ENCODE measurements around the gene DEFB108B. TPM values are rescaled to one million over a fixed set of nuclear protein-coding genes. Genes with fewer than 3 reads are reported as not detected.
A peak's percentile ranks its signal among the peaks of the same experiment; 100 is the strongest.
"Not testable (repeated sequence)": the region's sequence is repeated elsewhere in the genome, so short reads cannot be mapped to it uniquely, and the experiment has no call there.

Gene DEFB108B
- total RNA-seq, 1 donor from 2014 or later: not detected

DNA sequence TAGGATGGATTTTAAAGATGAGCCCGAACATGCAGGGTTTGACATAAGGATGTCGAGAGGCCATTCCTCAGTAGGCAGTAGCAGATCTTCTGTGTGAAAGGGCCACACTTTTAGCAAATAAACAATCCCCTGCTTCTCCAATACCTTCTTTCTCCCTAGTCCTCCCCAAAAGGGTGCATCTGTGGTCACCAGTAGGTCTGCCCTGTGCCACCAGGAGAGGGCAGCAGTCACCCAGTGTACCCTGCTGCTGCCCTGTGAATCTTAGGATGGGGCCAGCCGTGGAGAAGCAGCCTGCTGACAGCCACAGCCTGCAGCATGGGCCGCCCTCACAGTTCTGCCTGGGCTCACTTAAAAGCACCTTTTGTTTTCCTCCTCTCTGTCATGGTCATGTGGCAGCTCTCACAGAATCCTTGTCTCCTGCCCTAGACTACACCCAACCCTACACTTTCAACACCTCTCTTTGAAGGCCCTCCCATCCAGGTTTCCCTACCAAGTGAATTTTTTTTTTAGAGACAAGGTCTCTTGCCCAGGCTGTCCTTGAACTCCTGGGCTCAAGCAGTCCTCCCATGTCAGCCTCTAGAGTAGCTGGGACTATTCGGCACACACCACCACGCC, 40.3 kb upstream of the DEFB108B start:
- TF ChIP-seq, protein P1, sequence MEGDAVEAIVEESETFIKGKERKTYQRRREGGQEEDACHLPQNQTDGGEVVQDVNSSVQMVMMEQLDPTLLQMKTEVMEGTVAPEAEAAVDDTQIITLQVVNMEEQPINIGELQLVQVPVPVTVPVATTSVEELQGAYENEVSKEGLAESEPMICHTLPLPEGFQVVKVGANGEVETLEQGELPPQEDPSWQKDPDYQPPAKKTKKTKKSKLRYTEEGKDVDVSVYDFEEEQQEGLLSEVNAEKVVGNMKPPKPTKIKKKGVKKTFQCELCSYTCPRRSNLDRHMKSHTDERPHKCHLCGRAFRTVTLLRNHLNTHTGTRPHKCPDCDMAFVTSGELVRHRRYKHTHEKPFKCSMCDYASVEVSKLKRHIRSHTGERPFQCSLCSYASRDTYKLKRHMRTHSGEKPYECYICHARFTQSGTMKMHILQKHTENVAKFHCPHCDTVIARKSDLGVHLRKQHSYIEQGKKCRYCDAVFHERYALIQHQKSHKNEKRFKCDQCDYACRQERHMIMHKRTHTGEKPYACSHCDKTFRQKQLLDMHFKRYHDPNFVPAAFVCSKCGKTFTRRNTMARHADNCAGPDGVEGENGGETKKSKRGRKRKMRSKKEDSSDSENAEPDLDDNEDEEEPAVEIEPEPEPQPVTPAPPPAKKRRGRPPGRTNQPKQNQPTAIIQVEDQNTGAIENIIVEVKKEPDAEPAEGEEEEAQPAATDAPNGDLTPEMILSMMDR (IDR thresholded peaks at IDR 0.05): peak; percentile 78
- H3K27ac Mint-ChIP-seq (ENCODE audit: unreplicated experiment); H3K27me3 Mint-ChIP-seq (ENCODE audit: low read depth); H3K9me3 Mint-ChIP-seq (ENCODE audit: low read depth); DNase-seq (ENCODE audit: low spot score); H3K36me3 Mint-ChIP-seq (ENCODE audit: low read depth); H3K4me3 Mint-ChIP-seq (ENCODE audit: unreplicated experiment): not testable (repeated sequence)
- peaks cover 15% of the 10 kb centered on the region for H3K4me1 Mint-ChIP-seq (ENCODE audit: low read depth)

DNA sequence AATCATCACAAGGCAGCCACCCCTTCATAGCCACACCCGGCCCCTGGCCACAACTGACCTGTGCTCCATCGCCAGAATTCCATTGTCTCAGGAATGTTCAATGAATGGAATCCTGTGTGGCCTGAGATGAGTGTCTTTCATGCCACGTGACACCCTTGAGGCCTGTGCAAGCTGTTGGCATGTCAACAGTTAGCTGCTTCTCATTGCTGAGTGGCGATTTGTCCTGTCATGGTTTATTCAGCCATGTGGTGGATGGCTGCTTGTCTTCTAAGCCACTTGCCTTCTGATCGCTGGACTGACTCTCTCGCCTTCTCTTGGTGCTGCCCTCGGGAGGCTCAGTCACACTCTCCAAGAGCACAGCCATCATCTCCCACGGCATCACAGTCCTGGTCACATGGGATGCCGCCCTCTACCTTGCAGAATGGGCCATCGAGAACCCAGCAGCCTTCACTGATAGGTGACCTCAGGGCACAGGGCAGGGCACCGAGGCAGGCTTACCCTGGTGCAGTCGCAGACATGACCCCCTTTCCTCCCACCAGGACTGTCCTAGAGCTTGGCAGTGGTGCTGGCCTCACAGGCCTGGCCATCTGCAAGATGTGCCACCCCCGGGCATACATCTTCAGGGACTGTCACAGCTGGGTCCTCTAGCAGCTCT, 38.5 kb upstream of the DEFB108B start:
- H3K4me1 Mint-ChIP-seq (ENCODE audit: low read depth); H3K4me3 Mint-ChIP-seq (ENCODE audit: unreplicated experiment); H3K27me3 Mint-ChIP-seq (ENCODE audit: low read depth); DNase-seq (ENCODE audit: low spot score); H3K36me3 Mint-ChIP-seq (ENCODE audit: low read depth); H3K9me3 Mint-ChIP-seq (ENCODE audit: low read depth): not testable (repeated sequence)
- H3K27ac Mint-ChIP-seq (ENCODE audit: unreplicated experiment): peak overlapping the region; percentile 55

DNA sequence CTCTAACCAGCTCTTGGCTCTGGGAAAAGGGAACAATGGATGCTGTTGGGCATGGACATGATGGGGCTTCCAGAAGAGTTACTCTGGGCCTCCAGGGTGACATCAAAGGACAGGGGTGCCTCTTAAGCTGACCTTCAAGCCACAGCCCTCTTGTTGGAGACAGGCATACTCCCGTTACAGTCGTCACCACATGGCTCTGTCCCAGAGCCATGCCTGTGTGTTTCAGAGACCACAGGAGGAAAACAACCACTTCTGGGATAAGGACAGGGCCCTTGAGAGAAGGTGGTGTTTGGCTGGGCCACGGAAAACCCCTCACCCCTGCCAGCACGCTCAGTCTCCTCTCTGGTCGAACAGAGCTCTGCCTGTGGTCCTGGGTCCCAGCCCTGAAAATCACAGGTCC, 37.8 kb upstream of the DEFB108B start:
- H3K27me3 Mint-ChIP-seq (ENCODE audit: low read depth); H3K27ac Mint-ChIP-seq (ENCODE audit: unreplicated experiment); H3K36me3 Mint-ChIP-seq (ENCODE audit: low read depth); H3K9me3 Mint-ChIP-seq (ENCODE audit: low read depth); H3K4me3 Mint-ChIP-seq (ENCODE audit: unreplicated experiment); DNase-seq (ENCODE audit: low spot score); H3K4me1 Mint-ChIP-seq (ENCODE audit: low read depth): not testable (repeated sequence)

DNA sequence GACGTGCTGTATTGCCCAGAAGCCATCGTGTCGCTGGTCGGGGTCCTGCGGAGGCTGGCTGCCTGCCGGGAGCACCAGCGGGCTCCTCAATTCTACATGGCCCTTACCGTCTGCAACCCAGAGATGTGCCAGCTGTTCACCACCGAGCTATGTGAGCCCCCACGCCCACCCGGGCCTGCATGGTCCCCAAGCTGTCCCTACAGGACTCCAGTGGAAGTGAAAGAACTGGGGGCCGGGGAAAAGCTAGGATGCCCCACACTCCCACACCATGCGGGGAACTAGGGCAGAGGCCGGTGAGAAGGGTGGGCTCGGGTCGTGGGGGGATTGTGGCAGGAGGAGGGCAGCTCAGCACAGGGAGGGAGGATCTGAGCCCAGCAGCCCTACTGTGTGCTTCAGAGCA, 37.0 kb upstream of the DEFB108B start:
- H3K36me3 Mint-ChIP-seq (ENCODE audit: low read depth); DNase-seq (ENCODE audit: low spot score); H3K4me1 Mint-ChIP-seq (ENCODE audit: low read depth); H3K27me3 Mint-ChIP-seq (ENCODE audit: low read depth); H3K9me3 Mint-ChIP-seq (ENCODE audit: low read depth); H3K27ac Mint-ChIP-seq (ENCODE audit: unreplicated experiment); H3K4me3 Mint-ChIP-seq (ENCODE audit: unreplicated experiment): not testable (repeated sequence)

DNA sequence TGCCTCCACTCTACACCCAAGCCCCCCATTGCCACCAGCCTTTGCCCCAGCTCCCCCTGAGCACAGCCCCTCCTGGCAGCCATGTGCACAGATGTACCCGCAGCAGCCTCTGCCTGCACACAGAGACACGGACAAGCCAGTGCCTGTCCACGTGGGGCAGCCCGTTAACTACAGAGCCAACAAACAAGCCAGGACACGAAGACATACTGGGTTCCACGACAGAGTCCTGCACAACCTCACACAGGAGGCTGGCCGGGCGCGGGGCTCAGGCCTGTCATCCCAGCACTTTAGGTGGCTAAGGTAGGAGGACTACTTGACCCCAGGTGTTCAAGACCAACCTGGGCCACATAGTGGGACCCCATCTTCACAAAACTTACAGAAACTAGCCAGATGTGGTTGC, 36.2 kb upstream of the DEFB108B start:
- H3K27ac Mint-ChIP-seq (ENCODE audit: unreplicated experiment); H3K4me1 Mint-ChIP-seq (ENCODE audit: low read depth); DNase-seq (ENCODE audit: low spot score); H3K9me3 Mint-ChIP-seq (ENCODE audit: low read depth); H3K36me3 Mint-ChIP-seq (ENCODE audit: low read depth); H3K27me3 Mint-ChIP-seq (ENCODE audit: low read depth); H3K4me3 Mint-ChIP-seq (ENCODE audit: unreplicated experiment): not testable (repeated sequence)

DNA sequence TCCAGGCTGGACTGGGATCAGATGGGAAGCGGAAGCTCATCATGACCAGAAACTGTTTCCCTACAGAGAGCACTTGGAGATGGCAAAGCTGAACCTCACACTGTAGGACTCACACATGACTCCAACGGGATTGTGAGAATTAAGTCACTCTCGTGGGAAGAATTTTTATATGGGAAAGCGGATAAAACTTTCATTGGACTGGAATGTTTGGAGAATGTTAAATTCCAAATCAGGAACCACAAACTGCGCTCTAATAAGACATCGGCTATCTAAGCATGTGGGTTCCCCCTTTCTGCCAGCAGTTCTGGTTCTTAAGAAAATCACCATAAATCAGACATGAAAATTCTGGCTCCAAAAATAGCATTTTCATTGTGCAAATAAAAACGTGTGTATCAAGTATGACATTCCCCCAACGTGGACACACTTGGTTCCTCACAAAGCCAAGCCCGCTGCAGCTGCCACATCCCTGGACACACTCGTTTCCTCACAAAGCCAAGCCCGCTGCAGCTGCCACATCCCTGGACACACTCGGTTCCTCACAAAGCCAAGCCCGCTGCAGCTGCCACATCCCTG, 33.4 kb upstream of the DEFB108B start:
- H3K4me1 Mint-ChIP-seq (ENCODE audit: low read depth); H3K27me3 Mint-ChIP-seq (ENCODE audit: low read depth); H3K4me3 Mint-ChIP-seq (ENCODE audit: unreplicated experiment); H3K9me3 Mint-ChIP-seq (ENCODE audit: low read depth); DNase-seq (ENCODE audit: low spot score); H3K36me3 Mint-ChIP-seq (ENCODE audit: low read depth); H3K27ac Mint-ChIP-seq (ENCODE audit: unreplicated experiment): not testable (repeated sequence)

DNA sequence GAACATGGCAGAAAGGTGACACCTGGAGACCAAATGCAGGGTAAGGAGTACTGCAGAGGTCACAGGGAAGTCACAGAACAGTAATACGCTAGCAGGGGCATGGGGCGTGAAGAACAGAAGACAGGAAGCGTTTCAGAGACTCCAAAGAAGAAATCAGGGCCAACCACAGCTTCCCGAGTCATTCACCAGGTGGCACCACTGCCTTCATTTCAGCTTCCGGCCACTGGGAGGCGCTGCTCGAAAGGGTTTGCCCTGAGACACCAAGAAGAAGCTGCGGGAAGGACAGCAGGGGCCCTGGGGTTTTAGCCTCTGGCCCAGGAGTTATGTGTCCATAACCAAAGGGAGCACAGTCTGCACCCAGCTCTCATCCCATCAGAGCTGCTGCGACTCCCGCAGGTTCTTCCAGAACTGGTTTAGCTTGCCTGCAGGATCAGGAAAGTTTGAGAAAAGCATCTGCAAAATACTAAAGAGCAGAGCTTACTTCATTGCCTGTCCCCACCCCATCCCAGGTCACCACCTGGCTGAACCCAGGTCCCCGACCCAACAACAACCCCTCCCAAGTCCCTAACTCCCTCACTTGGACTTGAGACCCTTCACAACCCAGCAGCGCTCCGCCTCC, 32.6 kb upstream of the DEFB108B start:
- not testable (repeated sequence) for H3K9me3 Mint-ChIP-seq (ENCODE audit: low read depth); H3K4me1 Mint-ChIP-seq (ENCODE audit: low read depth); H3K27me3 Mint-ChIP-seq (ENCODE audit: low read depth); H3K36me3 Mint-ChIP-seq (ENCODE audit: low read depth); DNase-seq (ENCODE audit: low spot score); H3K4me3 Mint-ChIP-seq (ENCODE audit: unreplicated experiment); H3K27ac Mint-ChIP-seq (ENCODE audit: unreplicated experiment)
- TF ChIP-seq, protein P1 (IDR thresholded peaks at IDR 0.05): peak; percentile 72

DNA sequence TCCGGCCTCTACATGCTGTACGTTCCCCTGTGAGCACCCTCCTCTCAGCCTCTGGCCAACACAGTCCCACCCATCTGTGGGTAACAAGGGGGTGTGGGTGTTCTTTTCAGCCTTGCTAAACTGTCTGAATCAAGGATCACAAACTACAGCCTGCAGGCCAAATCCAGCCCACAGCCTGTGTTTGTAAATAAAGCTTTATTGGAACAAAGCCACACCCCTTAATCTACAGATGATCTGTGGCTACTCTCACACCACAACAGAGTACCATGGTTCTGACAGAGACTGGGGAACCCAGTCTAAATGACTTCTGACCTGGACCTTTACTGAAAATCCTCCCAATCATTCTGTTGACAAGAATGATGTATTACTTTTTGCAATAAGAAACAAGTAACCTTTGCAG, 32.0 kb upstream of the DEFB108B start:
- H3K36me3 Mint-ChIP-seq (ENCODE audit: low read depth); DNase-seq (ENCODE audit: low spot score); H3K27ac Mint-ChIP-seq (ENCODE audit: unreplicated experiment); H3K4me3 Mint-ChIP-seq (ENCODE audit: unreplicated experiment); H3K9me3 Mint-ChIP-seq (ENCODE audit: low read depth); H3K27me3 Mint-ChIP-seq (ENCODE audit: low read depth); H3K4me1 Mint-ChIP-seq (ENCODE audit: low read depth): not testable (repeated sequence)

DNA sequence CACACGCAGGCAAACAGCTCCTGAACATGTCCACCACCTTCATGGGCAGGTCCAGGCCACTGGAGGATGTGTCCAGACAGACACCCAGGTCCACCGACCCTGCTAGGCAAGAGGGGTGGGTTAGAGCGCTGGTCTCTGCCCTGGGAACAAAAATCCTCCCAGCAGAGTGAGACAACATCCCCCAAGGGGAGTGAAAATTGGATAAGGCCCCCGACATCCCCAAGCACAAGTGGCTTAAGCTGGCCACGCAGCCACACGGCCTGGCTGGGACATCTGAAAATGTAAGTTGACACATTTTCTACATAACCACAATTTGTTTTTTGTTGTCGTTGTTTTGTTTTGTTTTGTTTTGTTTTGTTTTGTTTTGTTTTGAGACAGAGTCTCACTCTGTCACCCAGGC, 30.1 kb upstream of the DEFB108B start:
- not testable (repeated sequence) for H3K4me1 Mint-ChIP-seq (ENCODE audit: low read depth); H3K27me3 Mint-ChIP-seq (ENCODE audit: low read depth); H3K36me3 Mint-ChIP-seq (ENCODE audit: low read depth); H3K9me3 Mint-ChIP-seq (ENCODE audit: low read depth); H3K4me3 Mint-ChIP-seq (ENCODE audit: unreplicated experiment); H3K27ac Mint-ChIP-seq (ENCODE audit: unreplicated experiment); DNase-seq (ENCODE audit: low spot score)

DNA sequence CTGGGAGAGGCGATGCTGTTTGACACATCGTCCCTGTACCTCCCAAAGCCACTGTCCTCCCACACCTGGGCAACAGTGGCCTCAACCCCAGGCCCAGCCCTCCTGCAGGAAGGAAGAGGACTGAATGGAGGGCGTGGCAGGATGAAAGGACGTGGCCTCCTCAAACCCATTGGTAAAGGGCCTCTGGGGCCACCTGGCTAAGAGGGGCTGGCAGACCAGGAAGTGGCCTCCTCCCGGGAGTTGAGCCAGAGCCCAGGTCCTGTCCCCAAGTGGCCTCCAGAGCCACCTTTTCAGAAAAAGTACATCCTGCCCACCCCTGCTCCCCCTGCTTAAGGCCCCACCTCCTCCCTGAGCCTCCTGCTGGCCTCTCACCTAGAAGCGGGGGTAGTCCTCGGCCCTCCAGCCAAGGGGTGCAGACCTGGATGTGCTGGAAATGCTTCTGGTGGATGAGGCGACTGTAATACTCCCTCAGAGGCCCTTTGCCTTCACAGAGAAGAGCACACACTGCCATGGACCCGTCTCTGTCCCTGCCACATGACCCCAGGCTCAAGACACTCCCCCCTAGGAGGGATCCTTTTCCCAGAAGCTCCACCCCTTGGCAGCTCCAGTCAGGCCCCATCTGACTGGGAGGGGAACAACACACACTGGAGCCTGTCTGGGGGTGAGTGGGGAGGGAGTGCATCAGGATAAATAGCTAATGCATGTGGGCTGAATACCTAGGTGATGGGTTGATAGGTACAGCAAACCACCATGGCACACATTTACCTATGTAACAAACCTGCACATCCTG, 28.6 kb upstream of the DEFB108B start:
- not testable (repeated sequence) for H3K27me3 Mint-ChIP-seq (ENCODE audit: low read depth); H3K4me1 Mint-ChIP-seq (ENCODE audit: low read depth); H3K36me3 Mint-ChIP-seq (ENCODE audit: low read depth); DNase-seq (ENCODE audit: low spot score); H3K4me3 Mint-ChIP-seq (ENCODE audit: unreplicated experiment); H3K27ac Mint-ChIP-seq (ENCODE audit: unreplicated experiment); H3K9me3 Mint-ChIP-seq (ENCODE audit: low read depth)
